T-cell (primary cell): ENCODE results near the gene GPR158. TPM values are rescaled to one million over a fixed set of nuclear protein-coding genes. Genes with fewer than 3 reads are reported as not detected.

ENCODE experiments used
- ATAC-seq, 4 experiments: fragments of 200-7000 bp in 3 of 4; fragments of 150-1000 bp in 1 of 4; cut with Tn5 transposase; replicated peaks in 1 of 4; 1 replicate in 3 of 4; 2 replicates in 1 of 4; pipeline ENCODE4 v1.10.0; 2021; ENCODE audit warnings: moderate library complexity in 3 of 4, mild to moderate bottlenecking in 2 of 4, moderate number of reproducible peaks in 1 of 4
- CTCF ChIA-PET, 2 donors: fragments of 300-600 bp; sonication (Branson Sonifier 250); formaldehyde crosslinking; loops; one replicate each; lab custom pipeline; 2022; ENCODE audit warnings: antibody characterized with exemption in 2 of 2; lab: Charles Lee
- POLR2A ChIA-PET, 2 donors: fragments of 300-600 bp; sonication (Branson Sonifier 250); formaldehyde crosslinking; loops; one replicate each; lab custom pipeline; 2022; ENCODE audit warnings: antibody characterized with exemption in 2 of 2; lab: Charles Lee
- DNase-seq, 35 experiments: peaks; one replicate each; pipeline versions ENCODE4 v3.0.0 to v3.0.0-alpha.2; 2013 to 2023
- H3K27ac ChIP-seq: one replicate; pipeline ENCODE4 v1.5.1; 2013; ENCODE audit warnings: low read length
- H3K27me3 ChIP-seq, 2 experiments: replicated peaks in 1 of 2; 1 replicate in 1 of 2; 2 replicates in 1 of 2; pipeline versions ENCODE4 v1.6.1 to v1.7.0; 2013; ENCODE audit warnings: low read length in 1 of 2, mixed read lengths in 1 of 2; ENCODE audit not compliant: control insufficient read depth in 2 of 2, insufficient read depth in 2 of 2; ENCODE audit errors: extremely low read depth in 1 of 2
- H3K36me3 ChIP-seq, 2 donors: 1 replicate in 1 of 2; 2 replicates in 1 of 2; pipeline versions ENCODE4 v1.6.1 to v1.7.0; 2013; ENCODE audit warnings: low read length in 1 of 2; ENCODE audit not compliant: control insufficient read depth in 2 of 2, insufficient read depth in 1 of 2; ENCODE audit errors: extremely low read depth in 1 of 2
- H3K4me1 ChIP-seq, 2 experiments: 1 replicate in 1 of 2; 2 replicates in 1 of 2; pipeline versions ENCODE4 v1.6.1 to v1.7.0; 2013; ENCODE audit warnings: low read length in 2 of 2, mixed read lengths in 1 of 2; ENCODE audit not compliant: insufficient read depth in 2 of 2, control insufficient read depth in 1 of 2; ENCODE audit errors: extremely low read depth in 1 of 2
- H3K4me3 ChIP-seq, 2 donors: 1 replicate in 1 of 2; 2 replicates in 1 of 2; pipeline versions ENCODE4 v1.5.1 to v1.7.0; 2013; ENCODE audit warnings: mild to moderate bottlenecking in 2 of 2, low read length in 1 of 2, moderate library complexity in 1 of 2; ENCODE audit not compliant: control insufficient read depth in 1 of 2; ENCODE audit errors: extremely low read depth in 1 of 2
- H3K9me3 ChIP-seq: 2 replicates; pipeline ENCODE4 v1.7.0; 2013
- H3K27ac Mint-ChIP-seq, 2 donors: one replicate each; pipeline ENCODE4 v1.8.0; 2020 to 2021; ENCODE audit warnings: mild to moderate bottlenecking in 2 of 2, mixed read lengths in 2 of 2
- H3K27me3 Mint-ChIP-seq, 2 donors: one replicate each; pipeline ENCODE4 v1.8.0; 2021 to 2022; ENCODE audit warnings: mixed read lengths in 2 of 2
- H3K36me3 Mint-ChIP-seq: one replicate; pipeline ENCODE4 v1.8.0; 2021; ENCODE audit warnings: mixed read lengths
- H3K4me1 Mint-ChIP-seq, 3 donors: one replicate each; pipeline ENCODE4 v1.8.0; 2020 to 2022; ENCODE audit warnings: mixed read lengths in 3 of 3, mild to moderate bottlenecking in 1 of 3
- H3K4me3 Mint-ChIP-seq, 3 donors: one replicate each; pipeline ENCODE4 v1.8.0; 2020 to 2022; ENCODE audit warnings: mild to moderate bottlenecking in 3 of 3, mixed read lengths in 3 of 3, moderate library complexity in 3 of 3
- H3K9me3 Mint-ChIP-seq, 3 donors: one replicate each; pipeline ENCODE4 v1.8.0; 2020 to 2022; ENCODE audit warnings: mixed read lengths in 3 of 3
- WGBS: methylation state at CpG from one replicate; pipeline ENCODE4 v1.1.5; 2013; ENCODE audit warnings: missing lambda C conversion rate; ENCODE audit not compliant: insufficient coverage; 5-methylcytosine and 5-hydroxymethylcytosine counted together
- total RNA-seq, 35 experiments: library from RNA in 6 of 35; stranded (reverse) in 6 of 35; fragments of 120-200 nt in 1 of 35; gene quantifications; one replicate each; pipeline versions ENCODE4 v1.2.1 to v1.2.4 and lab custom pipeline; 2013 to 2026

The GPR158 gene
- total RNA-seq, 5 donors from 2014 or later (not counting 1 experiment from before 2014, with no cell fraction given) = not detected

- no peak for DNase-seq
- peaks cover 0 to 8% (median 0%) of the 10 kb centered on the region in 3 donors for H3K9me3 Mint-ChIP-seq
- Histone ChIP-seq H3K4me1 (no peaks in the 10 kb centered on the region), H3K27ac (no peak overlapping the region), H3K27me3 (no peaks in the 10 kb centered on the region), H3K9me3 (no peaks in the 10 kb centered on the region), H3K4me3 (no peak overlapping the region), H3K36me3 (no peaks in the 10 kb centered on the region)
- 100% methylated on average over 1 of the region's 3 CpGs for WGBS
- no peaks in the 10 kb centered on the region for H3K36me3 Mint-ChIP-seq
- H3K4me1 Mint-ChIP-seq = no peaks in the 10 kb centered on the region
- H3K27me3 Mint-ChIP-seq = no peaks in the 10 kb centered on the region
- no peak overlapping the region for H3K27ac Mint-ChIP-seq
- ChIA-PET CTCF (no interaction called here), POLR2A (no interaction called here)
- no peak overlapping the region for H3K4me3 Mint-ChIP-seq
- ATAC-seq = no peak
These were observed 329.5 kb downstream of the GPR158 start for GRCh38 chr10:25504306-25504705.

DNA sequence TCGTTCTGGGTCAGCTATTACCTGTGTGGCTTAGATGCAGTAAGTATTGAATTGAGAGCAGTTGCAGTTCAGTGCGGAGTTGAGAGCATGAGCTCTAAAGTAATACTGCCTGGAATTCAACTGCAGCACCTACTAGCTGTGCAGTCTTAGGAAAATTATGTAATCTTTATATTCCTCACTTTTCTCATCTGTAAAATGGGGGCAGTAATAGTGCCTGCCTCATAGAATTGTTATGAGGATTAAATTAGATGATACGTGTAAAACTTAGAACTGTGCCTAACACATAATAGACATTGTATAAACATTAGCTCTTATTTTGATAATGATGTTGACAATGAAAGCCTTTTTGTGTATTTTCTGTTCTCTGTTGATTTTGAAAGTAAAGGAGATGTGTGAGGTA lies 330.0 kb downstream of the GPR158 start:
- H3K4me3 Mint-ChIP-seq = no peak overlapping the region
- H3K36me3 Mint-ChIP-seq = no peaks in the 10 kb centered on the region
- DNase-seq (no peak), ATAC-seq (no peak)
- ChIA-PET CTCF (no interaction called here), POLR2A (no interaction called here)
- H3K9me3 Mint-ChIP-seq = peaks cover 0 to 5% (median 0%) of the 10 kb centered on the region in 3 donors
- H3K27ac ChIP-seq = no peak overlapping the region
- H3K4me3 ChIP-seq = no peak overlapping the region
- no peak overlapping the region for H3K27ac Mint-ChIP-seq
- no peaks in the 10 kb centered on the region for H3K27me3 Mint-ChIP-seq
- H3K9me3 ChIP-seq = no peaks in the 10 kb centered on the region
- no peaks in the 10 kb centered on the region for H3K4me1 Mint-ChIP-seq
- H3K4me1 ChIP-seq = no peaks in the 10 kb centered on the region
- no peaks in the 10 kb centered on the region for H3K36me3 ChIP-seq
- WGBS = 83% methylated on average over 1 of the region's 3 CpGs
- no peaks in the 10 kb centered on the region for H3K27me3 ChIP-seq

- ChIA-PET CTCF (no interaction called here), POLR2A (no interaction called here)
- H3K27me3 ChIP-seq = no peaks in the 10 kb centered on the region
- H3K4me1 Mint-ChIP-seq = no peaks in the 10 kb centered on the region
- no peaks in the 10 kb centered on the region for H3K9me3 ChIP-seq
- no peak overlapping the region for H3K27ac ChIP-seq
- H3K4me3 ChIP-seq = no peak overlapping the region
- H3K36me3 ChIP-seq = no peaks in the 10 kb centered on the region
- H3K9me3 Mint-ChIP-seq = peaks cover 0 to 5% (median 0%) of the 10 kb centered on the region in 3 donors
- WGBS = 35% methylated on average over 2 of the region's 3 CpGs
- H3K4me1 ChIP-seq = no peaks in the 10 kb centered on the region
- no peak for DNase-seq
- H3K27me3 Mint-ChIP-seq = no peaks in the 10 kb centered on the region
- H3K36me3 Mint-ChIP-seq = no peaks in the 10 kb centered on the region
- no peak overlapping the region for H3K27ac Mint-ChIP-seq
- H3K4me3 Mint-ChIP-seq = no peak overlapping the region
- ATAC-seq = no peak
These were observed 330.7 kb downstream of the GPR158 start for GRCh38 chr10:25505466-25505865.

GRCh38 chr10:25506821-25507335 lies 332.1 kb downstream of the GPR158 start:
- ATAC-seq (no peak), DNase-seq (no peak)
- POLR2A ChIA-PET = no interaction called here
- WGBS = no CpG with 5 or more reads among the region's 2 CpGs
- no peaks in the 10 kb centered on the region for H3K4me1 Mint-ChIP-seq
- CTCF ChIA-PET = no interaction called here
- H3K4me3 Mint-ChIP-seq = no peak overlapping the region
- H3K9me3 Mint-ChIP-seq = peaks cover 0 to 5% (median 0%) of the 10 kb centered on the region in 3 donors
- Histone ChIP-seq H3K9me3 (no peaks in the 10 kb centered on the region), H3K27me3 (no peaks in the 10 kb centered on the region), H3K27ac (no peak overlapping the region), H3K4me1 (no peaks in the 10 kb centered on the region), H3K4me3 (no peak overlapping the region), H3K36me3 (no peaks in the 10 kb centered on the region)
- no peaks in the 10 kb centered on the region for H3K27me3 Mint-ChIP-seq
- H3K27ac Mint-ChIP-seq = no peak overlapping the region
- H3K36me3 Mint-ChIP-seq = no peaks in the 10 kb centered on the region

- Histone ChIP-seq H3K4me1 (no peaks in the 10 kb centered on the region), H3K36me3 (no peaks in the 10 kb centered on the region), H3K27me3 (no peaks in the 10 kb centered on the region), H3K4me3 (no peak overlapping the region), H3K27ac (no peak overlapping the region), H3K9me3 (no peaks in the 10 kb centered on the region)
- Mint-ChIP-seq H3K27ac (no peak overlapping the region), H3K36me3 (no peaks in the 10 kb centered on the region), H3K9me3 (peaks cover 0 to 1% (median 0%) of the 10 kb centered on the region in 3 donors), H3K4me3 (no peak overlapping the region), H3K4me1 (no peaks in the 10 kb centered on the region), H3K27me3 (no peaks in the 10 kb centered on the region)
- DNase-seq (no peak), ATAC-seq (no peak)
- 59% methylated on average over 4 of the region's 5 CpGs for WGBS
- ChIA-PET POLR2A (no interaction called here), CTCF (no interaction called here)
These were observed 333.5 kb downstream of the GPR158 start for GRCh38 chr10:25508112-25508815.

- no peaks in the 10 kb centered on the region for H3K36me3 Mint-ChIP-seq
These were observed 334.4 kb downstream of the GPR158 start for GRCh38 chr10:25509151-25509550.

More at GRCh38 chr10:25509151-25509550, 334.4 kb downstream of the GPR158 start:
- Histone ChIP-seq H3K36me3 (no peaks in the 10 kb centered on the region), H3K27me3 (no peaks in the 10 kb centered on the region), H3K4me3 (no peak overlapping the region), H3K4me1 (no peaks in the 10 kb centered on the region), H3K9me3 (no peaks in the 10 kb centered on the region), H3K27ac (no peak overlapping the region)
- Mint-ChIP-seq H3K4me1 (no peaks in the 10 kb centered on the region), H3K27me3 (no peaks in the 10 kb centered on the region), H3K27ac (no peak overlapping the region), H3K4me3 (no peak overlapping the region), H3K9me3 (peaks cover 0 to 8% (median under 1%) of the 10 kb centered on the region in 3 donors)
- CTCF ChIA-PET = no interaction called here
- WGBS = 100% methylated on average over 1 of the region's 6 CpGs
- ATAC-seq (no peak), DNase-seq (no peak)
- POLR2A ChIA-PET = no interaction called here
